ENCODE results near the gene HDLBP. TPM values are rescaled to one million over a fixed set of nuclear protein-coding genes. Genes with fewer than 3 reads are reported as not detected.
"Not testable (repeated sequence)": the region's sequence is repeated elsewhere in the genome, so short reads cannot be mapped to it uniquely, and the experiment has no call there.

The HDLBP gene
- polyA plus RNA-seq, 12 donors, result 322 to 777 (median 352) TPM

DNA sequence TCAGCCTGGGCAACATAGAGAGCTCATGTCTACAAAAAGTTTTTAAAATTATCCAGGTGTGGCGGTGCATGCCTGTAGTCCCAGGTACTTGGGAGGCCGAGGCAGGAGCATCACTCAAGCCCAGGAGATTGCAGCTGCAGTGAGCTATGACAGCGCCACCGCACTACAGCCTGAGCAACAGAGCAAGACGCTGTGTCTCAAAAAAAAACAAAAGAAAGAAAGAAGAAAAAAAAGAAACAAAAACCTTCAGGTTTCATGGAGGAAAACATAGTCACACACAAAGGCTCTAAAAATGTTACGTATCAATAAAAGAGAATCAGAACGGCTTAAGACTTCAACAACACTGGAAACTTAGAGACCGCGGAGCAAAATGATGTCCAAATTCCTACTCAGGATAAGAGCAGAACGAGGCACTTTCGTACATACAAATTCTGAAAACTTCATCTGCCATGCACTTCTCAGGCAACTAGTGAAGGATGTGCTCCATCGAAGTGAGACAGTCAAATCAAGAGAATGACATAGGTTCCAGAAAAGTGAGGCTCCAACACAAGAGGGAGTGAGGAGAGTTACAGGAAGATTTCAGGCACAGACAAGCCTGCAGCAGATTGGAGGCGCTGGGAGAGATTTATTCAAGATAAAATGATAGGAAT is 4.4 kb downstream of the HDLBP start:
- DNase-seq, result no peak

DNA sequence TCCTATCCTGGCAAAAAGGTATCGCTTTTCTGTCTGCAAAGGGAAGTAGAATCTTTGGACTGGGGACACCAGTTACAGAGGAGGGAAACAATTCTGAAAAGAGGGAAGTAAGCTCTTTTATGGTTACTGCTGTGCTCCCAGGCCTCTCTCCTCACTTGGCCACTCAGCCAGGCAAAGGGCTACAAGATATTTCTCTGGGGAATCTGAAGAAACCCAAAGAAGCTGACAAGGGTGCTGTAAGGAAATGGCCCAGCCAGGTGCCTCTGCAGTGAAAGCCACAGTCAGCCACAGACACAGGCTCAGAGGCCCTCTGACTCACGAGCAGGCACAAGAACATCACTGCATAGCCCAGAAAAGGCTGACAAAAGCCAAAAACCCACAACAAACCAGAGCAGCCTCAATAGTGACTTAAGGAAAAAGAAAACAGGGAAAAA is 5.8 kb downstream of the HDLBP start:
- no peak for DNase-seq

DNA sequence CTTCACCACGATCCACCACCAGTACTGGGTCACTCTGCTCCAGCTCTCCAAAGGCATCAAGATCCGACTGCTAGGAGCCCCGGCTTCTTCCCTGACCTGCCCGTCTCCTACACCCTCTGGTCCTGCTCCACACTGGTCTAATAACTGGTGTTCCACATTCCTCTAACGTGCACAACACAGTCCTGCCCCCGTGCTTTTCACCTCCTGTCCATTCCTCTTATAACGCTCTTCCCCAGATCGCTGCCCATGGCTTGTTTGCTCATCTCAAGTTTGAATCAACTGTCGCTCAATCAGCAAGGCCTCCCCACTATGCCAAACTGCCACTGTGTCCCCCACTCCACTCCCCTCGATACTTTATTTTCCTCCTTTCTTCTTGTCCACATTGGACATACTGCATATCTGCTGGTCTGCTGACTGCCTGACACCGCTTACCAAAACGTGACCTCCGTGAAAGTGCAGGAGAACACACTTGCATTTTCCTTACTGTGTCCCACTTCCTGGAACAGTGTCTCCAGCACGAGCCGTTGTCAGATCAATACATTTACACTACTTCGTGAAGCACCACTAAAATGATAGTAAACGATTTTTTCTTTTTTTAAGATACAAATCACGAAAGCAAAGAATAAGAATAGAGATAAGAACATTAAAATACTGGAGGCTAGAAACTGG is 6.5 kb downstream of the HDLBP start:
- no peak for DNase-seq

DNA sequence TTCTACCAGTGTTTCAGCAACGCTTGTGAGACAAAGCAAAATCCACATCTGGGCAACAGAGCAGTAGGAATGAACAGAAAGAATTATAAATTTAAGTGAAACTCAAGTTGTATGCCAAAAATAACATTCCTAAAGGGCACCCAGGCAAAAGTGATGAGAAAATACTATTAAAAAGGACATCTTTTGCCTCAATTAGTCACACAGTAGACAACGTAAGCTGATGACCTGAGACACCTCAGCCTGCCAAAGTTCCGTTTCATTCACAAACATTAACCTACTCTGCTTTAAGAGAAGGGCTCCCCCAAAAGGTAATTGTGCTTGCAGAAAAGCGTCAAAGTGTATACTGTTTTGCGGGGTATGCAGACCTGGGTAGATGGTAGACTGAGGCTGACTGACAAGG is 7.2 kb downstream of the HDLBP start:
- DNase-seq, result no peak

DNA sequence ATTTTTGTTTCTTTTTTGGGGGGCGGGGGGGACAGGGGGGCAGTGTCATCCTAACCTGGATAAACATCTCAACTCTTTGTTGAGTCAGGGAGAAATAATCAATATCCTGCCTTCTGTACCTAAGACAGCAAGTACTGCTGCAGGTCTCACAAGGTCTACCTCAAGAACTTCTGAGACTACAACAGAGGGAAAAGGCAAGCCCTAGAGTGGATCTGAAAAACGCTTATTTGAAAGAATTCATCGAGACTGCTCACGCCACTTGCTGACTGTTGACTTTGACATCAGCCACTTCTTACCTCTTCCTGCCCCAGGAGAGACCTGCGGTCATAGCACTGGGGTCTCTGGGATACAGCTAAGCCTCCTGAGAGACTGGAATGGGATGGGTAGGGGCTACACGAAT is 8.4 kb downstream of the HDLBP start:
- no peak for DNase-seq

DNA sequence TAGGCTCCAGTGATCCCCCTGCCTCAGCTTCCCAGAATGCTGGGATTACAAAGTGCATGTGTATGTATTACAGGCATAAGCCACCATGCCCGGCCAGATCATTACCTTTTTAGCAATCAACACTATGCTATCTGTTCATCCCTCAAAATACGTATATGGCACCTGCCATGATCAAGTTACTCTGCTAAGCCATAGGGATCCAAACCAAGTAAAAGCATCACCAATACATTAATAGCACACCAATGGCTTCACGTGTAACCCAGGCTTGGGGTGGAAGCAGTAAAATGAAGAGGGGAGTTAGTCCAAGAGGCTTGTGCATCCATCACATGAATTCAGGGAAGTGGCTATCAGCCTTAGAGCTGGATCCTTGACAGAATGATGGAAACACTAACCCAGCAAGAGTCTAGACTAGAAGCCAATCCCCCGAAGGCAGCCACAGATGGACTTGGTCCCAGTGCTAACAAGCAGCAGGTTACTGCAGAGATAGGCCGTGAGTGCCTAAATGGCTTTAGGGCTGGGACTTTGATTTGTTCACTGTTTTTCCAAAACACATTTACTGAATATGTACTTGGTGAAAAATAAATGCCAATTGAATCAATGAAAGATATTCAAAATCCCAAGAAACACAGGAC is 11.3 kb downstream of the HDLBP start:
- no peak for DNase-seq

DNA sequence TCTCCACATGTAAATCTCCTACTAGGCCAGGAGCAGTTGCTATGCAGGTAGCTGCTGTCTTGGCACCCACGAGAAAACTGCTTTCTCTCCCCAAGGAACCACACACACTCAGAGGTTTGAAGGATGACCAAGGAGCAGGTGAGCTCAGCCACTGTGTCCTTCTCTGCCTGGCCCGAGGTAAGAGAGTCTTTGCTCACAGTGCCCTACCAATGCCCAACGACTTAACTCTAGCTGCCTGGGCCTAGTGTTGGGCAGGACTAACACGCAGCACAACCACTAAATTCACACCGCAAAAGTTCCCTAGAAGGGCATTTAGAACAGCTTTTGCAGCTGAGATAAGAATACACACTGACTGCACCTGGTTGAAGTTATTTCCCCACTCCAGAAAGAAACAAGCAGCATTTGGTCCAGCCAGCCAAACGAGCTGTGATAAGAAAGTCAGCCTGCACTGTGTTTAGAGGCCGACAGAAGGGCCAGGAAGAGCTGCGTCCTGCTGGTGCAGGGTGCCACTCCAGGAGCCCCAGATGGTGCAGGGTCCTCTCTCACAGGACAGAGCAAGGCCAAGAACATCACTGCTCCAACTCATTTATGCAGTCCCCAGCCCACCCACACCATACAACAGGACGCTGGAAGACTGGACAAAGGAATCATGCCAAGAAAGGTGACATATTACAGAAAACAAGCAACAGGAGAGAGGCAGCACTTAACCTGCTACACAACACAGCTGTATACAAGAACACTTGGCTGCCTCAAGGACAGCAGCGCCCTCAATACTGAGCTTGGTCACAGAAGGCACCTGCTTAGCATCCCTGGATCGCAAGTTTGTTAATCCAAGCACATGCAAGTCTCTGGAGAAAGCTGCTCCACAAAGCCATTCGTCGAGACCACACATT is 12.5 kb downstream of the HDLBP start:
- DNase-seq, result no peak

DNA sequence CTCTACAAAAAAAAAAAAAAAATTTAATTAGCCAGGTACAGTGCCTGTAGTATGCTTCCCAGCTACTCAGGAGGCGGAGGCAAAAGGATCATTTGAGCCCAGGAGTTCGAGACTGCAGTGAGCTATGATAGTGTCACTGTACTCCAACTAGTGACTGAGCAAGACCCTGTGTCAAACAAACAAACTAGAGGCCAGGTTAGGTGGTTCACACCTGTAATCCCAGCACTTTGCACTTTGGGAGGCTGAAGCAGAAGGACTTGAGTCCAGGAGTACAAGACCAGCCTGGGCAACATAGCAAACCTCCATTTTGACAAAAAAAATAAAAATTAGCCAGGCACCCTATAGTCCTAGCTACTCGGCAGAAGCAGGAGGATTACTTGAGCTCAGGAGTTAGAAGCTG is 13.4 kb downstream of the HDLBP start:
- DNase-seq, result no peak

DNA sequence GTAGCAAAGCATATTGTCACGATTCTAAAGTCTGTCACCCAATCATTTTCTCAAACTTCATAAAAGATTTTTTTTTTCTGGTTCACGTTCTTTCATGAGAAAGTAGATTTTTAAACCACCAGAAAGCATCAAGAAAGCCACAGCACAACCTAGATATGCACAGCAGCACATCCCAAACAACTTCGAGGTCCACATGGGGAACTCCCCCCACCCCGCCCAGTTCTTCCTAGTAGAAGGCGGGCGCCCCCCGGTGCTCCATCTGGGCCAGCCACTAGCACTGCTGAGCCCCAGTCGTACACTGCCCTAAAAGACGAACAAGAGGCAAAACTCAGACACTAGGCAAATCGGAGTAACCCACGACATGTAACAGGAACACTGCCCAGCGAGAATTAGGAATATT is 15.5 kb downstream of the HDLBP start:
- no peak for DNase-seq

DNA sequence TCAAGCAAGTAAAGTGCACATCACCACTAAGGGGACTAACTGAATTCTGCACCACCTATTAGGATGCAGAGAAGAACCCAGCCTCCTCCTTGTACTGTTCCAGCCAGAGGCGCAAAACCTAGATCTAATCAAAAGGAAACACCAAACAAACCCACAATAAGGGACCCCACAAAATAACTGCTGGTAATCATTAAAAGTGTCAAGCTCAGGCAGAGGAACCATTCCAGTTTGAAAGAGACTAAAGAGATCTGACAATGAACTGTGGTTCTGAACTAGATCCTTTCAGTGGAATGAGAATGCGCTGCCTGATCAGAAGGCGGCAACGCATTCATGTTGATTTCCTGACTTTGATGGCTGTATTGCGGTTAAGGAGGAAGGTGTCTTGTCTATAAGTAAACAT is 16.8 kb downstream of the HDLBP start:
- DNase-seq, result no peak

DNA sequence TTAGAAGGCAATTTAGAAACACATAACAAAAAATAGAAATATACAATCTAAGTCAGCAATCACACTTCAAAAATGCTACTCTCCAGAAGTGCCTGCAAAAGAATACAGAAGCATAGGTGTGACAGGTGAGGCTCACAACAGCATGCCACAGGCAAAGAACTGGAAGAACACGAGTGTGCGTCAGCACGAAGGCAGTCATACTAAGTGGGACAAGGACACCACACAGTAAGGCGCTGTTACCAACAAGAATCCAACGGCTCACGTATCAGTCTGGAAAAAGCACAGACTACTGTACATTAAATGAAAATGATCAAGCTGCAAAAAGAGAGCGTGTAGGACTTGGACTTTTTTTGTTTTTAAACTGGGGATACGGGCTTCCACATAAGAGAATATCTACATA is 18.7 kb downstream of the HDLBP start:
- DNase-seq, result no peak

DNA sequence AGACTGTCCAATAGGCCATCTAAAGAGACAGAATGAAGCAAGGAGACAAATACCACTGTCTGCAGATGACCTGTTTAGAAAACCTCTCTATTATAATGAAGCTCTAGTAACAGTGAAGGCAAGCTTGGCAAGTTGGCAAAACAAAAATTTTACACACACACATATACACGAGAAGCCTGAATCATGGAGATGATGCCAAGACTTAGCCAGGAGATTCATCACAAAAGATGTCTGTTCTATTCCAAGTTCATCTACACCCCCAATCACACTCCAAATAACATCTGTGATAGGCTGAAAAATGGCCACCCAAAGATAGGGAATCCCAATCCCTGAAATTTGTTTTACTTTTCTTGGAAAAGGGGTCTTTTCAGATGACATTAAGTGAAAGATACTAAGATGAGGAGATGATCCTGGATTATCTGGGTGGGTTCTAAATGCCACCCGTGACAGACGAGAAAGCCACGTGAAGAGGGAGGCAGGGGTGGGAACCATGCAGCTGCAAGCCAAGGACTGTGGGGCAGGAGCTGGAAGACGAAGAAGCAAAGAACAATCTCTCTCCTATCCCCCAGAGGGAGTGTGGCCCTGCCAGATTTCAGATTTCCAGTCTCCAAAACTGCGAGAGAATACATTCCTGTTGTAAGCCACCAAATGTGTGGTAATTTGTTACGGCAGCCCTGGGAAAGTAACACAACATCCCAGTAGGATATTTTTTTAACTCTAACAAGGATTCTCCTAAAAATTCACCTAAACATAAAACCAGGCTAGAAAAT is 20.0 kb downstream of the HDLBP start:
- no peak for DNase-seq

DNA sequence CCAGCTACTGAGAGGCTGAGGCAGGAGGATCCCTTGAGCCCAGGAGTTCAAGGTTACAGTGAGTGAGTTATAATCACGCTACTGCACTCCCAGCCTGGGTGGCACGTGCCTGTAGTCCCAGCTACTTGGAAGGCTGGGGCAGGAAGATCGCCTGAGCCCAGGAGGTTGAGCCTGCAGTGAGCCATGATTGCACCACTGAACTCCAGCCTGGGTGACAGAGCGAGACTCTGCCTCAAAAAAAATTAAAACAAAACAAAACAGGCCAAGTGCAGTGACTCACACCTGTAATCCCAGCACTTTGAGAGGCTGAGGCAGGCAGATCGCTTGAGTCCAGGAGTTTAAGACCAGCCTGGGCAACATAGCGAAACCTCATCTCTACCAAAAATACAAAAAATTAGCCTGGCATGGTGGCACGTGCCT is 22.1 kb downstream of the HDLBP start:
- not testable (repeated sequence) for DNase-seq

DNA sequence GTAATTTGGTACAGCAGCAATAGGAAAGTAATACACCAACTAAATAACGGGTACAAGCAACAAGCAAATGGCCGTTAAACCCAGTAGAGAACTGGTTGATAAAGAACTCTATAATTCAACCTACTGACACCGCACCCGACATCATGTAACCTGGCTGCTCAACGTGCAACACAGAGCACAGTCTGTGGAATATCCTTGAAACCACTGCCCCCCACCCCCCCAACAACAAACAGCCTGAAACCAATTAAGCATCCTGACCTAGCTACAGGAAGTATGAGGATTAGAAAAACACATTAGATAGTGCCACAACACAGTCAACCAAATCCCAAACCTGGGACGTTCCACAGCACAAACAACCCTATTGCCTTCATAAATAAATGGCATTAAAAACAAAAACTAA is 23.5 kb downstream of the HDLBP start:
- DNase-seq, result no peak

DNA sequence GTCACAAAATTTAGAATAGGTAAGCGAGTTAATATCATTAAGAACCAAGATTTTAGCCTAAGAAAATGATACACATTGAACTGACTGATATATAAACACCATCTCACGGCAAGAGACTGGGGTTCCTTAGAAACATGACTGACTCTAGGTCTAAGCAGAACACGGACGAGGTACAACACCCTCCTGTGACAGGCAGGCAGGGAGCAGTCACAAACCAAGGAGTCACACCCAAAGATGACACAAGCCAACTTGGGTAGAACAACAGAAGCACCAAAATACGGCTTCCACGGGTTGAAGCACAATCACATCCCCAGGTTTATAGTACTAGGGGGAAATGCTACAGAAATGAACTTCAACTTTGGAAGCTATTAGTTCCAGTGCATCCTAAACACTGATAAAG is 24.3 kb downstream of the HDLBP start:
- no peak for DNase-seq

DNA sequence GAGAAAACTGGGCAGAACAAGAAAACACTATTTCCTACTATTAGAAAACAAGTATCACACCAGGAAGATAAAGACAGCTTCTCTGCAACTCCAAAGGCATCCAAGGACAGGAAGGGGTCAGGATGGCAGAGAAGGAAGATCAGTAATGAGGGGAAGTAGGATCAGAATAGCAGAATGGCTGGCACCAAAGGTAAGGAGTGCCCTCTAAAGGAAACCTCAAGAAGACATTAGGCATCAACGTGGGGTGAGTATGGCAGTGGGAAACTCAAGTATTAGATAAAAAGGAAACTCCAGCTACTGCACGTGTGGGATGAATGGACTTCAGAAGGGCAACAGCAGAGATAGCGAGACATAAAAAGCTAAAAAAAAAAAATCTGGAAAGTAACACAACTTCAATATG is 25.9 kb downstream of the HDLBP start:
- no peak for DNase-seq

DNA sequence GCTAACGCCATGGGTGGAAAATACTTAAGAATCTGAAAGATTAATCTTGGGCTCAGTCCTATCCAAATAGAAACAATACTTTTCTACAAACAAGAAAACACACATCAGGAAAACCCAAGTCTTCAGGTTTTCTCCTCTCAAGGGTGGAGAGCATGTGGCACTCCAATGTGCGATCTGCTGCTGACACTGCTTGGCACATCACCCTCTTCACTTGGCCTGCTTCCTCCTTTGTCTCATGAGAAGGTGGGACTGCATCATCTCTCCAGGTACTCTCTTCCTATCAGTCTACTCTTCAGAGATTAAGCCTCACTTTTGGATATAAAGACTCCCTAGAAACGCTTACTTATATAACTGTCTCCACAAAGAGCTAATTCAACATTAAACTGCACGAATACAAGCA is 26.4 kb downstream of the HDLBP start:
- no peak for DNase-seq

DNA sequence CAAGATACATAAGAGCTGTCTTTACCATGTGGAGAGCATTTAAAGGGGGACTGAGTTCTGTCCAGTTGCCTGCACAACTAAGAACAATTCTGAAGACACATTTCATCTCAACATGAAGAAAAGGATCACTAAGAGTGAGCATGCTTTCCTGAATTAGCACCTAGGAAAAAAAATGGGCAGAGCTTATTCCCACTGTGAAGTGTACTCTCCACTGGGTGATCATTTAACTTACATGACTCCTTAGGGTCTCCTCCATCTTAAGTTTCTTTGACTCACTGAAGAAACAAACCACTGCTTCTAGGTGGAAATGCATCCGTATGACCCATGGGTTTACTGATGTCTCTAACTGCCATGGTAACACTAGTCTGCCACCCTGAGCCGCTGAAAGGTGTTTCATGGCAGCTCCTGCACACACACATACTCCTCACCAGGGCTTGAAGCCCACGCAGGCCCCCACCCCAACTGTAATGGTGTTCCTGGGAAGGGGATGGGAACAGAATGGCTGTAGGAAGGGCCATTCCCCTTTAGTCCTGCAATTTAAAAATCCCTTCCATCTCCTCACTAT is 27.1 kb downstream of the HDLBP start:
- no peak for DNase-seq

DNA sequence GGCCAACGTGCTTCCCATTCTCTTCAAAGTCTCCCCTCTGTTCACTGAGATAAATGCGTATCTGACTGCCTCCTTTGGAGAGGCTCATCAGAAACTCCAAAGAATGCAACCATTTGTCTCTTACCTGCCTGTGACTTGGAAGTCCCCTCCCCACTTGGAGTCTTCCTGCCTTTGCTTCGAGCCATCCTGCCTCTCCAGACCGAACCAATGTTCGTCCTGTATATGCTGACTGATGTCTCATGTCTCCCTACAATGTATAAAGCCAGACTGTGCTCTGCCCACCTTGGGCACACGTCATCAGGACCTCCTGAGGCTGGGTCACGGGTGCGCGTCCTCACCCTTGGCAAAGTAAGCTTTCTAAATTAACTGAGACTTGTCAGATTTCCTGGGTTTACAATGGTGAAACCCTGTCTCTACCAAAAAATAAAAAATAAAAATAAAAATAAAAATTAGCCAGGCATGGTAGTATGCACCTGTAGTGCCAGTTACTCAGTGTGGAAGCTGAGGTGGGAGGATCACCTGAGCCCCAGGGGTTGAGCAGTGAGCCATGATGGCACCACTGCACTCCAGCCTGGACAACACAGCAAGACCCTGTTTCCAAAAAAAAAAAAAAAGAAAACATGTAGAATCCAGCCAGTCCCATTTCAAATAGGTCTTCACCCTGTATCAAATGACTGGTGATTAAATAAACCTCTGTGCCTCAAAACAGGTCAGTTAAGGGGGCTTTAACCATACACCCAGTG is 29.0 kb downstream of the HDLBP start:
- no peak for DNase-seq

DNA sequence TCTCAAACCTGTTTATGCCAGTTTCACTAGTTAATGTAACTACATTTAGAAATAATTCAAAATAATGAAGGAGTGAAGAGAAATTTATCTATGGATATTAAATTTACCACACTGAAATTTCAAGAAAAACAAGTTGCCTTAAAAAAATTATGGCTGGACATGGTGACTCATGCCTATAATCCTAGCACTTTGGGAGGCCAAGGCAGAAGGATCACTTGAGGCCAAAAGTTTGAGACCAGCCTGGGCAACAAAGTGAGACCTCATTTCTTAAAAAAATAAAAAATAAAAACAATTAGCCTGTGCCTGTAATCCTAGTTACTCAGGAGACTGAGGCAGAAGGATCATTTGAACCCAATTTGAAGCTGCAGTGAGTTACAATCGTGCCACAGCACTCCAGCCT is 29.9 kb downstream of the HDLBP start:
- no peak for DNase-seq

DNA sequence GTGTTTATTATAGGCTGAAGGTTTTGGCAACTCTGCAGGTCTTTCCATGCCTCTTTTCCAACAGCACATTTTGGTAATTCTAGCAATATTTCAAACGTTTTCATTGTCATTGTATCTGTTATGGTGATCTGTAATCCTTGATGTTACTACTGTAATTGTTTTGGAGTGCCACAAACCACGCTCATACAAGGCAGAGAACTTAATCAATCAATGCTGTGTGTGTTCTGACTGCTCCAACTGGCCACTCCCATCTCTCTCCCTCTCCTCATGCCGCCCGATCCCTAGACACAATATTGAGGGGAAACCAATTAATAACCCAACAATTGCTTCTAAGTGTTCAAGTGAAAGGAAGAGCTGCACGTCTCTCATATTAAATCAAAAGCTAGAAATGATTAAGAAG is 32.9 kb downstream of the HDLBP start:
- DNase-seq, result no peak

All from muscle of arm (tissue), 12 donors.